Measurements from ENCODE around the gene OVCH1. TPM values are rescaled to one million over a fixed set of nuclear protein-coding genes. Genes with fewer than 3 reads are reported as not detected.

Gene OVCH1
- total RNA-seq, 1 experiment from 2014 or later: not detected

GRCh38 chr12:29519585-29520182 is 22.2 kb upstream of the OVCH1 start:
- Histone ChIP-seq H3K27ac (ENCODE audit: low read depth, low read length) (no peak overlapping the region), H3K9me2 (ENCODE audit: insufficient read depth) (0 out of 2 replicates have a peak, but pooled peaks cover 3% of the 10 kb centered on the region), H3K4me2 (ENCODE audit: low read length) (no peak overlapping the region), H3K4me1 (ENCODE audit: control insufficient read depth in 1 of 2, insufficient read depth in 2 of 2, low read length in 2 of 2) (no peaks in the 10 kb centered on the region), H3K79me2 (ENCODE audit: insufficient read depth, low read length) (no peaks in the 10 kb centered on the region), H3K4me3 (replicated peaks in 1 of 2; ENCODE audit: low read depth in 1 of 2, low read length in 2 of 2) (no peak overlapping the region), H3K36me3 (ENCODE audit: control insufficient read depth in 1 of 2, insufficient read depth in 2 of 2, low read length in 2 of 2) (no peaks in the 10 kb centered on the region), H2AFZ (ENCODE audit: low read depth, low read length, poor library complexity, severe bottlenecking) (no peak overlapping the region), H4K20me1 (ENCODE audit: insufficient read depth) (no peaks in the 10 kb centered on the region), H3K9ac (ENCODE audit: low read length) (no peak overlapping the region), H3K27me3 (ENCODE audit: insufficient read depth, low read length) (no peaks in the 10 kb centered on the region), H3K9me3 (ENCODE audit: control insufficient read depth in 1 of 2, insufficient read depth in 1 of 2, low read depth in 1 of 2, low read length in 2 of 2) (no peaks in the 10 kb centered on the region)
- no TSS peak for BruUV-seq (replicated peaks)
- ChIA-PET CTCF (interaction anchor here (0.7 to 1.5 kb wide), 8 partner anchors 13 to 1294 kb away, joined by 3 to 4 read pairs (median 4); no protein-coding TSS in a partner anchor), POLR2A (no interaction called here), RAD21 (ENCODE audit: low non-redundant PET in 1 of 2, low total read pairs in 2 of 2, uncharacterized antibody in 2 of 2, unreplicated experiment in 2 of 2) (no interaction called here)
- intact Hi-C loops (cut with micrococcal nuclease): loop anchor here (1.0 to 10.0 kb wide), 6 partner anchors 455 to 1465 kb away; no protein-coding TSS in a partner anchor
- DNase-seq (ENCODE audit: low read depth, low spot score) (peak; percentile 29), ATAC-seq (peak; percentile 64)
- TF ChIP-seq, protein P1, sequence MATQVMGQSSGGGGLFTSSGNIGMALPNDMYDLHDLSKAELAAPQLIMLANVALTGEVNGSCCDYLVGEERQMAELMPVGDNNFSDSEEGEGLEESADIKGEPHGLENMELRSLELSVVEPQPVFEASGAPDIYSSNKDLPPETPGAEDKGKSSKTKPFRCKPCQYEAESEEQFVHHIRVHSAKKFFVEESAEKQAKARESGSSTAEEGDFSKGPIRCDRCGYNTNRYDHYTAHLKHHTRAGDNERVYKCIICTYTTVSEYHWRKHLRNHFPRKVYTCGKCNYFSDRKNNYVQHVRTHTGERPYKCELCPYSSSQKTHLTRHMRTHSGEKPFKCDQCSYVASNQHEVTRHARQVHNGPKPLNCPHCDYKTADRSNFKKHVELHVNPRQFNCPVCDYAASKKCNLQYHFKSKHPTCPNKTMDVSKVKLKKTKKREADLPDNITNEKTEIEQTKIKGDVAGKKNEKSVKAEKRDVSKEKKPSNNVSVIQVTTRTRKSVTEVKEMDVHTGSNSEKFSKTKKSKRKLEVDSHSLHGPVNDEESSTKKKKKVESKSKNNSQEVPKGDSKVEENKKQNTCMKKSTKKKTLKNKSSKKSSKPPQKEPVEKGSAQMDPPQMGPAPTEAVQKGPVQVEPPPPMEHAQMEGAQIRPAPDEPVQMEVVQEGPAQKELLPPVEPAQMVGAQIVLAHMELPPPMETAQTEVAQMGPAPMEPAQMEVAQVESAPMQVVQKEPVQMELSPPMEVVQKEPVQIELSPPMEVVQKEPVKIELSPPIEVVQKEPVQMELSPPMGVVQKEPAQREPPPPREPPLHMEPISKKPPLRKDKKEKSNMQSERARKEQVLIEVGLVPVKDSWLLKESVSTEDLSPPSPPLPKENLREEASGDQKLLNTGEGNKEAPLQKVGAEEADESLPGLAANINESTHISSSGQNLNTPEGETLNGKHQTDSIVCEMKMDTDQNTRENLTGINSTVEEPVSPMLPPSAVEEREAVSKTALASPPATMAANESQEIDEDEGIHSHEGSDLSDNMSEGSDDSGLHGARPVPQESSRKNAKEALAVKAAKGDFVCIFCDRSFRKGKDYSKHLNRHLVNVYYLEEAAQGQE (IDR thresholded peaks at IDR 0.05; ENCODE audit: low read depth): no peak
- TF ChIP-seq SRF (IDR thresholded peaks at IDR 0.05; ENCODE audit: low read depth): no peak
- TF ChIP-seq POLR2AphosphoS5 (IDR thresholded peaks at IDR 0.05; ENCODE audit: low read depth, low read length): no peak
- TF ChIP-seq RAD21 (IDR thresholded peaks at IDR 0.05; ENCODE audit: low read depth): peak; percentile 75
- no peak for TF ChIP-seq EGR1 (IDR thresholded peaks at IDR 0.05; ENCODE audit: low read depth)
- TF ChIP-seq CTCF (IDR thresholded peaks at IDR 0.05 in 2 of 3, conservative IDR thresholded peaks at IDR 0.05 in 1 of 3; ENCODE audit: borderline replicate concordance in 1 of 3, insufficient read depth in 1 of 3, low read depth in 2 of 3, low read length in 2 of 3): peak; percentile 47 to 66 (median 49); a peak in 5 of 6 replicates
- TF ChIP-seq EZH2 (IDR thresholded peaks at IDR 0.05): no peak
- no peak for TF ChIP-seq SIN3A (IDR thresholded peaks at IDR 0.05; ENCODE audit: low read depth)
- no peak for TF ChIP-seq JUND (IDR thresholded peaks at IDR 0.05)
- no peak for TF ChIP-seq SP1 (IDR thresholded peaks at IDR 0.05; ENCODE audit: low read depth)
- TF ChIP-seq POLR2A (IDR thresholded peaks at IDR 0.05; ENCODE audit: borderline replicate concordance, extremely low read depth, insufficient read depth, insufficient read length): no peak
- no peak for TF ChIP-seq ZBTB33 (IDR thresholded peaks at IDR 0.05; ENCODE audit: extremely low read depth, insufficient replicate concordance, low read length)
- TF ChIP-seq ZFX (IDR thresholded peaks at IDR 0.05): no peak
- no peak for TF ChIP-seq CEBPB (IDR thresholded peaks at IDR 0.05; ENCODE audit: low read depth)

Measured in HCT116 (cell line).